ENCODE measurements around the gene ZBTB39.

Gene ZBTB39

GRCh38 chr12:57003395-57003794, 3.0 kb downstream of the ZBTB39 start:
- peaks cover 7% of the 10 kb centered on the region; the same call in 1 of the 2 replicates for H3K79me2 ChIP-seq (ENCODE audit: insufficient read depth, low read length)

GRCh38 chr12:57001448-57001906, 4.9 kb downstream of the ZBTB39 start:
- Histone ChIP-seq H2AFZ (ENCODE audit: low read depth, low read length, severe bottlenecking) (no peak overlapping the region), H3K36me3 (ENCODE audit: low read length) (no peaks in the 10 kb centered on the region), H3K79me2 (ENCODE audit: insufficient read depth, low read length) (peaks cover 7% of the 10 kb centered on the region; the same call in 1 of the 2 replicates), H3K9me2 (replicated peaks; ENCODE audit: insufficient read depth, low read length) (no peaks in the 10 kb centered on the region), H3K9me3 (ENCODE audit: insufficient read depth, low read length) (no peaks in the 10 kb centered on the region), H3K9ac (ENCODE audit: low read length) (no peak overlapping the region), H4K20me1 (ENCODE audit: low read depth, low read length) (no peaks in the 10 kb centered on the region), H3F3A (ENCODE audit: insufficient read depth) (no peaks in the 10 kb centered on the region), H3K27ac (ENCODE audit: low read depth, low read length) (no peak overlapping the region), H3K4me2 (ENCODE audit: low read depth, low read length, poor library complexity, severe bottlenecking) (no peak overlapping the region), H3K27me3 (ENCODE audit: low read length) (no peaks in the 10 kb centered on the region), H3K4me3 (ENCODE audit: insufficient read depth, low read length, poor library complexity, severe bottlenecking) (no peak overlapping the region)
- no peak for TF ChIP-seq EZH2phosphoT487 (conservative IDR thresholded peaks at IDR 0.05; ENCODE audit: low read length)
- peak; percentile 77 for TF ChIP-seq CTCF (IDR thresholded peaks at IDR 0.05; ENCODE audit: insufficient read depth, low read length, poor library complexity, severe bottlenecking)

More at GRCh38 chr12:57003395-57003794, 3.0 kb downstream of the ZBTB39 start:
- Histone ChIP-seq H3K4me2 (ENCODE audit: low read depth, low read length, poor library complexity, severe bottlenecking) (no peak overlapping the region), H3K9ac (ENCODE audit: low read length) (no peak overlapping the region), H3K4me3 (ENCODE audit: insufficient read depth, low read length, poor library complexity, severe bottlenecking) (no peak overlapping the region), H3K27ac (ENCODE audit: low read depth, low read length) (no peak overlapping the region), H3F3A (ENCODE audit: insufficient read depth) (peaks cover 10% of the 10 kb centered on the region; the same call in 1 of the 2 replicates), H4K20me1 (ENCODE audit: low read depth, low read length) (no peaks in the 10 kb centered on the region), H3K9me3 (ENCODE audit: insufficient read depth, low read length) (no peaks in the 10 kb centered on the region), H3K9me2 (replicated peaks; ENCODE audit: insufficient read depth, low read length) (no peaks in the 10 kb centered on the region), H3K36me3 (ENCODE audit: low read length) (no peaks in the 10 kb centered on the region), H3K27me3 (ENCODE audit: low read length) (no peaks in the 10 kb centered on the region), H2AFZ (ENCODE audit: low read depth, low read length, severe bottlenecking) (no peak overlapping the region)
- no peak for TF ChIP-seq EZH2phosphoT487 (conservative IDR thresholded peaks at IDR 0.05; ENCODE audit: low read length)

- H3K27ac ChIP-seq (ENCODE audit: low read depth, low read length): no peak overlapping the region
- no peaks in the 10 kb centered on the region for H3K9me2 ChIP-seq (replicated peaks; ENCODE audit: insufficient read depth, low read length)
- no peak overlapping the region for H3K4me3 ChIP-seq (ENCODE audit: insufficient read depth, low read length, poor library complexity, severe bottlenecking)
- TF ChIP-seq CTCF (IDR thresholded peaks at IDR 0.05; ENCODE audit: insufficient read depth, low read length, poor library complexity, severe bottlenecking): no peak
- no peak for TF ChIP-seq EZH2phosphoT487 (conservative IDR thresholded peaks at IDR 0.05; ENCODE audit: low read length)
- no peaks in the 10 kb centered on the region for H3K9me3 ChIP-seq (ENCODE audit: insufficient read depth, low read length)
- no peaks in the 10 kb centered on the region for H4K20me1 ChIP-seq (ENCODE audit: low read depth, low read length)
- no peaks in the 10 kb centered on the region for H3K36me3 ChIP-seq (ENCODE audit: low read length)
- no peaks in the 10 kb centered on the region for H3F3A ChIP-seq (ENCODE audit: insufficient read depth)
- no peak overlapping the region for H3K9ac ChIP-seq (ENCODE audit: low read length)
- H3K4me2 ChIP-seq (ENCODE audit: low read depth, low read length, poor library complexity, severe bottlenecking): no peak overlapping the region
- H3K79me2 ChIP-seq (ENCODE audit: insufficient read depth, low read length): no peaks in the 10 kb centered on the region
- no peak overlapping the region for H2AFZ ChIP-seq (ENCODE audit: low read depth, low read length, severe bottlenecking)
- no peaks in the 10 kb centered on the region for H3K27me3 ChIP-seq (ENCODE audit: low read length)
Measured at GRCh38 chr12:57000393-57000792, 6.0 kb downstream of the ZBTB39 start.

- Histone ChIP-seq H2AFZ (ENCODE audit: low read depth, low read length, severe bottlenecking) (no peak overlapping the region), H3K4me3 (ENCODE audit: insufficient read depth, low read length, poor library complexity, severe bottlenecking) (no peak overlapping the region), H3K79me2 (ENCODE audit: insufficient read depth, low read length) (no peaks in the 10 kb centered on the region), H3K4me2 (ENCODE audit: low read depth, low read length, poor library complexity, severe bottlenecking) (no peak overlapping the region), H3K36me3 (ENCODE audit: low read length) (no peaks in the 10 kb centered on the region), H3K9ac (ENCODE audit: low read length) (no peak overlapping the region), H3K27me3 (ENCODE audit: low read length) (no peaks in the 10 kb centered on the region), H3K27ac (ENCODE audit: low read depth, low read length) (no peak overlapping the region), H3K9me2 (replicated peaks; ENCODE audit: insufficient read depth, low read length) (no peaks in the 10 kb centered on the region), H3F3A (ENCODE audit: insufficient read depth) (no peaks in the 10 kb centered on the region), H4K20me1 (ENCODE audit: low read depth, low read length) (no peaks in the 10 kb centered on the region), H3K9me3 (ENCODE audit: insufficient read depth, low read length) (no peaks in the 10 kb centered on the region)
- TF ChIP-seq CTCF (IDR thresholded peaks at IDR 0.05; ENCODE audit: insufficient read depth, low read length, poor library complexity, severe bottlenecking) (no peak), EZH2phosphoT487 (conservative IDR thresholded peaks at IDR 0.05; ENCODE audit: low read length) (no peak)
Measured at GRCh38 chr12:56999456-56999855, 6.9 kb downstream of the ZBTB39 start.
